Measurements from ENCODE around the gene DCLK3.

Gene DCLK3

DNA sequence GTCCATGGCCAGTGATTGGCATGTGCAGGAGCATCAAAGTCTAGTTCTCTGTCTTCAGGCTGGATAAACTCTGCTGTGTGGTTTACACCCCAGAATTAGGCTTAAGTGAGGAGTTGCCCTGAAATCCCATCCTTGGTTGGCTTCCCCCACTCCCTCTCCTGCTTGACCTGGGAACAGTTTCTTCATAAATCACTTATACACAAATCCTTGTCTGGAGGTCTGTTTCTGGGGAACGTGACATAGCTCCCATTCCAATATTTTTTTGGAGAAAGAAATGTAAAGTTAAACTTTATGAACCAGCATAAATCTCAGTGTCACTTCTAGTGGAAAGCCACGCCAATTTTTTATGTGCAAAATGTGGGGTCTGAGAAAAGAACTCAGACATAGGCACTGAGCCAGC lies 98.2 kb downstream of the DCLK3 start:
- FAIRE-seq, result no peak

DNA sequence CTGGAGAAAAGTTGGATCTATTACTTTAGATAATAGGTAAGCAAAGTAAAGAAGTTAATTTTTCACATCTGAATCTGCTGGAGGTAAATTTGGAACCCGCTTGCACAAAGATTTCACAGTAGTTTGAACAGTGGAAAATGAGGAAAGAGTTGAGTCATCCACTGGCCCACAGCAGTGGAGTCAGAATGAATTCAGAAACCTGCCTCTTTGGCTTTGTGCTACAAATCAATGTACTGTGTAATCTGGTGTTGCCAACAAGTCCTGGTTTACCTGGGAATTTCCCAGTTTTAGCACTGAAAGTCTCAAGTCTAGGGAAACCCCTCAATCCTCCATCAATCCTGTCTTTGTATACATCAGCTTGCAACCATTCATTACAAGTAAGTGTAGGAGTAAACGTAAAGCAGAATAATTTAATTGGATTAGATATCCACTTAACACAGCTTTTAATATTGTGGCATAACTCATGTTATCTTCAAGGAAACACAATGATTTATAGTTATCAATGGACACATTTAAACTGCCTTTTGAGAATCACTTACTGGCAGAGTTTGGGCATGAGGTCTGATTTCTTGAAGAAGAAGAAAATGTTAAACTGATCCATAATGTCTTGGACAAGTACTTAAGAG lies 100.6 kb downstream of the DCLK3 start:
- FAIRE-seq, result no peak

- FAIRE-seq, result no peak
Observed at GRCh38 chr3:36662626-36663025, 101.7 kb downstream of the DCLK3 start.
